Thyroid gland (tissue), 4 donors: Measurements from ENCODE around the gene GABRE.

Source experiments
- CTCF ChIP-seq, 6 experiments: fragments of 200-600 bp in 3 of 6; fragments of 450-650 bp in 3 of 6; sonication (generic) in 3 of 6; IDR thresholded peaks; one replicate each; pipeline ENCODE4 v1.5.1; 2016 to 2019; ENCODE audit warnings: antibody characterized with exemption in 6 of 6, mild to moderate bottlenecking in 2 of 6, inconsistent platforms in 1 of 6, moderate library complexity in 1 of 6
- POLR2A ChIP-seq, 2 donors: fragments of 450-650 bp; IDR thresholded peaks; one replicate each; pipeline ENCODE4 v1.6.1; 2017; ENCODE audit warnings: antibody characterized with exemption in 2 of 2, mild to moderate bottlenecking in 2 of 2, moderate library complexity in 1 of 2

DNA sequence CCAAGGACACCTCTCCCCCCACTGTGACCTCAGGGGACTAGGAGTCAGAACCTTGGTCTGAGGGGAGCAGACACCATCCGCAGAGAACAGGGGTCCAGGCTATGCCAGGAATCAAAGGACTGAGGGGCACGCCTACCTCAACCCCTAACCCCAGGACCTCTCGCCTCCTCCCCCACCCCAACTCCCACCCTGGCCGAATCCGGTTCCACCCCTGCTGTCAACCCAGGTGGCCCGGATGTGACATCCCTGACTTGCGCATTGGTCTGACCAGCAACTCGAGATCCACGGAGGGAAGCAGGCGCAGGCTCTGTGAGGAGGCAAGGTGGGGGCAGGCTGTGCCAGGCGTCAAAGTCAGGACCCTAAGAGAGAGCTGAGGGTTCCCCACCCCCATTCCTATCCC lies 62.3 kb downstream of the GABRE start:
- no peak for TF ChIP-seq CTCF (IDR thresholded peaks at IDR 0.05)
- TF ChIP-seq POLR2A (IDR thresholded peaks at IDR 0.05) = no peak
